BJ (cell line): ENCODE data around the gene CBY3. TPM values are rescaled to one million over a fixed set of nuclear protein-coding genes. Genes with fewer than 3 reads are reported as not detected.
"Not testable (repeated sequence)": the region's sequence is repeated elsewhere in the genome, so short reads cannot be mapped to it uniquely, and the experiment has no call there.

Source experiments
- CTCF ChIA-PET: fragments of 350-600 bp; formaldehyde crosslinking; extraction: SDS; loops from one replicate; lab custom pipeline; 2021; ENCODE audit warnings: antibody characterized with exemption, inconsistent platforms; lab: Yijun Ruan, JAX
- POLR2A ChIA-PET: fragments of 300-600 bp; sonication (Branson Sonifier 250); formaldehyde crosslinking; extraction: SDS; loops from one replicate; lab custom pipeline; 2021; ENCODE audit warnings: antibody characterized with exemption; lab: Charles Lee
- DNase-seq: peaks from one replicate; pipeline ENCODE4 v3.0.0-alpha.2; 2011; ENCODE audit warnings: low read depth
- H3K27me3 ChIP-seq: 2 replicates; pipeline ENCODE4 v1.6.0; 2011; ENCODE audit warnings: low read length; ENCODE audit not compliant: control insufficient read depth, insufficient read depth
- H3K36me3 ChIP-seq: 2 replicates; pipeline ENCODE4 v1.5.1; 2011; ENCODE audit warnings: low read length; ENCODE audit not compliant: control insufficient read depth, insufficient read depth
- H3K4me3 ChIP-seq: 2 replicates; pipeline ENCODE4 v1.5.1; 2011; ENCODE audit warnings: low read depth, mild to moderate bottlenecking, control low read depth, low read length
- CTCF ChIP-seq: IDR thresholded peaks from 2 replicates; pipeline ENCODE4 v1.5.1; 2011; ENCODE audit warnings: low read depth, mild to moderate bottlenecking, control low read depth, inconsistent platforms, low read length, moderate library complexity; ENCODE audit not compliant: insufficient read depth
- polyA plus RNA-seq: library from polyadenylated mRNA; depleted of rRNA; stranded (reverse); fragments of >200 nt; gene quantifications from 2 replicates; pipeline ENCODE4 v1.2.3, GENCODE V29; 2011

The CBY3 gene
- polyA plus RNA-seq, 1 experiment = not detected

- H3K36me3 ChIP-seq = peaks cover 1% of the 10 kb centered on the region
- TF ChIP-seq CTCF = no peak
- POLR2A ChIA-PET = interaction anchor here (0.8 kb wide), 1 partner anchor 1727 kb away, joined by 4 read pairs; no protein-coding TSS in a partner anchor
- H3K4me3 ChIP-seq = peak within 1 kb of the TSS; percentile 92
- H3K27me3 ChIP-seq = no peaks in the 10 kb centered on the region
- DNase-seq = no peak
- CTCF ChIA-PET = interaction anchor here (1.2 kb wide), 1 partner anchor 12 kb away, joined by 4 read pairs; no protein-coding TSS in a partner anchor
Measured at GRCh38 chr5:179698935-179699615, 18.2 kb upstream of the CBY3 start, which contains the start of gene CANX. TSS of gene CANX (plus strand) at chr5:179698967. CDS start at chr5:179705682, 6,715 bp downstream.

- no peak for TF ChIP-seq CTCF
- ChIA-PET POLR2A (no interaction called here), CTCF (interaction anchor here (5.3 kb wide), 1 partner anchor 18 kb away, joined by 21 read pairs; the partner anchor contains the start of gene CBY3)
- peak; percentile 95 for DNase-seq
- H3K36me3 ChIP-seq = peaks cover under 1% of the 10 kb centered on the region
- no peaks in the 10 kb centered on the region for H3K27me3 ChIP-seq
- peak overlapping the region; percentile 92 for H3K4me3 ChIP-seq
Measured at GRCh38 chr5:179697993-179698934, 17.4 kb upstream of the CBY3 start.

GRCh38 chr5:179697543-179697942, 16.7 kb upstream of the CBY3 start:
- POLR2A ChIA-PET, H3K4me3 ChIP-seq, H3K36me3 ChIP-seq, H3K27me3 ChIP-seq, DNase-seq: not testable (repeated sequence)
- CTCF ChIA-PET = interaction anchor here (0.8 to 5.3 kb wide), 3 partner anchors 13 to 65 kb away, joined by 3 to 21 read pairs (median 6); partner anchors contain the start of gene CBY3

- no peak for DNase-seq
- TF ChIP-seq CTCF = no peak
- Histone ChIP-seq H3K36me3 (no peaks in the 10 kb centered on the region; the same call in none of the 2 replicates), H3K4me3 (no peak overlapping the region), H3K27me3 (no peaks in the 10 kb centered on the region)
- CTCF ChIA-PET = interaction anchor here (0.8 to 5.3 kb wide), 3 partner anchors 12 to 66 kb away, joined by 3 to 21 read pairs (median 6); partner anchors contain the start of gene CBY3
- POLR2A ChIA-PET = no interaction called here
Measured at GRCh38 chr5:179697108-179697507, 16.3 kb upstream of the CBY3 start.

GRCh38 chr5:179696603-179697002, 15.8 kb upstream of the CBY3 start:
- CTCF ChIA-PET = interaction anchor here (1.7 to 5.3 kb wide), 2 partner anchors 16 to 66 kb away, joined by 6 to 21 read pairs; partner anchors contain the start of gene CBY3

More at GRCh38 chr5:179696603-179697002, 15.8 kb upstream of the CBY3 start:
- DNase-seq = no peak
- Histone ChIP-seq H3K4me3 (no peak overlapping the region), H3K27me3 (no peaks in the 10 kb centered on the region), H3K36me3 (no peaks in the 10 kb centered on the region; the same call in 1 of the 2 replicates)
- POLR2A ChIA-PET = no interaction called here
- no peak for TF ChIP-seq CTCF
